DOHH2 (cell line): ENCODE data around the gene ALDH1A3.

Source experiments
- H3F3A ChIP-seq: fragments of 200-600 bp; sonication (generic), shearing (Covaris generic); 2 replicates; pipeline ENCODE4 v1.6.0; 2016; ENCODE audit warnings: antibody characterized with exemption, mild to moderate bottlenecking; ENCODE audit not compliant: control insufficient read depth, insufficient read depth
- H3K27ac ChIP-seq: fragments of 200-600 bp; sonication (generic); 2 replicates; pipeline ENCODE4 v1.5.1; 2014; ENCODE audit warnings: low read depth, mild to moderate bottlenecking, low read length, moderate library complexity
- H3K27me3 ChIP-seq: fragments of 200-600 bp; sonication (generic); 2 replicates; pipeline ENCODE4 v1.6.1; 2014; ENCODE audit warnings: mild to moderate bottlenecking, low read length, mixed read lengths; ENCODE audit not compliant: control insufficient read depth
- H3K36me3 ChIP-seq: fragments of 200-600 bp; sonication (generic); 2 replicates; pipeline ENCODE4 v1.6.1; 2014; ENCODE audit warnings: mild to moderate bottlenecking, low read length, moderate library complexity, mixed read lengths; ENCODE audit not compliant: control insufficient read depth
- H3K4me1 ChIP-seq: fragments of 200-600 bp; sonication (generic); 2 replicates; pipeline ENCODE4 v1.6.1; 2014; ENCODE audit warnings: mild to moderate bottlenecking, low read length, mixed read lengths; ENCODE audit not compliant: control insufficient read depth
- H3K4me2 ChIP-seq: fragments of 200-600 bp; sonication (generic); 2 replicates; pipeline ENCODE4 v1.6.0; 2014; ENCODE audit warnings: mild to moderate bottlenecking, low read length, moderate library complexity
- H3K4me3 ChIP-seq: fragments of 200-600 bp; sonication (generic); 2 replicates; pipeline ENCODE4 v1.5.1; 2014; ENCODE audit warnings: mild to moderate bottlenecking, low read length, mixed read lengths
- H3K79me2 ChIP-seq: fragments of 200-600 bp; sonication (generic); 2 replicates; pipeline ENCODE4 v1.6.1; 2014; ENCODE audit warnings: mild to moderate bottlenecking, low read length, mixed read lengths; ENCODE audit not compliant: control insufficient read depth
- H3K9me2 ChIP-seq: fragments of 200-600 bp; sonication (generic); replicated peaks from 2 replicates; pipeline ENCODE4 v1.6.1; 2014; ENCODE audit warnings: mild to moderate bottlenecking, low read length, mixed read lengths; ENCODE audit not compliant: control insufficient read depth
- H3K9me3 ChIP-seq: fragments of 200-600 bp; sonication (generic); 2 replicates; pipeline ENCODE4 v1.6.1; 2014; ENCODE audit warnings: antibody characterized with exemption, low read length, mixed read lengths; ENCODE audit not compliant: control insufficient read depth, insufficient read depth
- H4K20me1 ChIP-seq: fragments of 200-600 bp; sonication (generic); 2 replicates; pipeline ENCODE4 v1.6.0; 2014; ENCODE audit warnings: low read depth, mild to moderate bottlenecking, antibody characterized with exemption, low read length, moderate library complexity; ENCODE audit not compliant: control insufficient read depth, insufficient read depth
- EZH2phosphoT487 ChIP-seq: fragments of 200-600 bp; sonication (generic); IDR thresholded peaks from 2 replicates; pipeline ENCODE4 v1.6.1; 2017; ENCODE audit warnings: borderline replicate concordance, mild to moderate bottlenecking, antibody characterized with exemption, low read length, moderate library complexity, mixed read lengths
- TF ChIP-seq, protein P1 (sequence below): fragments of 200-600 bp; sonication (generic); IDR thresholded peaks from one replicate; pipeline ENCODE4 v1.5.1; 2014; ENCODE audit warnings: antibody characterized with exemption, mild to moderate bottlenecking, low read depth, low read length; ENCODE audit not compliant: poor library complexity, severe bottlenecking

The ALDH1A3 gene

GRCh38 chr15:100944244-100944895 is 64.7 kb downstream of the ALDH1A3 start:
- no peak overlapping the region for H3K27ac ChIP-seq
- no peaks in the 10 kb centered on the region for H3K9me2 ChIP-seq
- H3F3A ChIP-seq: peaks cover 24% of the 10 kb centered on the region
- H3K79me2 ChIP-seq: peaks cover 98% of the 10 kb centered on the region
- no peak overlapping the region for H3K4me2 ChIP-seq
- no peaks in the 10 kb centered on the region for H3K27me3 ChIP-seq
- no peak overlapping the region for H3K4me3 ChIP-seq
- no peak for TF ChIP-seq EZH2phosphoT487
- TF ChIP-seq, protein P1, sequence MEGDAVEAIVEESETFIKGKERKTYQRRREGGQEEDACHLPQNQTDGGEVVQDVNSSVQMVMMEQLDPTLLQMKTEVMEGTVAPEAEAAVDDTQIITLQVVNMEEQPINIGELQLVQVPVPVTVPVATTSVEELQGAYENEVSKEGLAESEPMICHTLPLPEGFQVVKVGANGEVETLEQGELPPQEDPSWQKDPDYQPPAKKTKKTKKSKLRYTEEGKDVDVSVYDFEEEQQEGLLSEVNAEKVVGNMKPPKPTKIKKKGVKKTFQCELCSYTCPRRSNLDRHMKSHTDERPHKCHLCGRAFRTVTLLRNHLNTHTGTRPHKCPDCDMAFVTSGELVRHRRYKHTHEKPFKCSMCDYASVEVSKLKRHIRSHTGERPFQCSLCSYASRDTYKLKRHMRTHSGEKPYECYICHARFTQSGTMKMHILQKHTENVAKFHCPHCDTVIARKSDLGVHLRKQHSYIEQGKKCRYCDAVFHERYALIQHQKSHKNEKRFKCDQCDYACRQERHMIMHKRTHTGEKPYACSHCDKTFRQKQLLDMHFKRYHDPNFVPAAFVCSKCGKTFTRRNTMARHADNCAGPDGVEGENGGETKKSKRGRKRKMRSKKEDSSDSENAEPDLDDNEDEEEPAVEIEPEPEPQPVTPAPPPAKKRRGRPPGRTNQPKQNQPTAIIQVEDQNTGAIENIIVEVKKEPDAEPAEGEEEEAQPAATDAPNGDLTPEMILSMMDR: no peak
- peaks cover 81% of the 10 kb centered on the region for H3K4me1 ChIP-seq
- peaks cover 94% of the 10 kb centered on the region for H3K36me3 ChIP-seq
- H4K20me1 ChIP-seq: peaks cover 7% of the 10 kb centered on the region; the same call in 1 of the 2 replicates
- no peaks in the 10 kb centered on the region for H3K9me3 ChIP-seq

DNA sequence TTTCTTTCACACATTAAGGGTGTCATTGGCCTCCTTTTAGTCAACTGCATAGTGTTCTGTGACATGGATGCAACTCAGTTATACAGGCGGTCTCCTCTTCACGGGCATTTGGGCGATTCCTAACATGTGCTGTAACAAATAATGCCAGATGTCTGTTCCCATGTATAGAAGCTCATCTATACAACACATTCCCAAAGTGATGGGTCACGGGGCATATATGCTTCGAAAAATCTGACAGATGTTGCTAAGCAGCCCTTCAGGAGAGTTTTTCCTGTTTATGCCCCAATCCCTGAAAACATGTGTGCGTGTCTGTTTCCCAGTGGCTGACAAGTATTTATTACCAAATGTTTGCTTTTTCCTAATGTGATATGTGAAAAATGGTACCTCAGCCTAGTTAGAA is 65.4 kb downstream of the ALDH1A3 start:
- Histone ChIP-seq H4K20me1 (peaks cover 7% of the 10 kb centered on the region; the same call in 1 of the 2 replicates), H3K79me2 (peaks cover 98% of the 10 kb centered on the region), H3K27ac (no peak overlapping the region), H3K36me3 (peaks cover 94% of the 10 kb centered on the region), H3K9me3 (no peaks in the 10 kb centered on the region), H3K4me1 (peaks cover 79% of the 10 kb centered on the region), H3K27me3 (no peaks in the 10 kb centered on the region), H3F3A (peaks cover 29% of the 10 kb centered on the region), H3K4me2 (no peak overlapping the region), H3K9me2 (no peaks in the 10 kb centered on the region), H3K4me3 (no peak overlapping the region)
- TF ChIP-seq EZH2phosphoT487: no peak
- TF ChIP-seq, protein P1: no peak

- H3K4me2 ChIP-seq: no peak overlapping the region
- no peak overlapping the region for H3K27ac ChIP-seq
- no peaks in the 10 kb centered on the region for H3K27me3 ChIP-seq
- TF ChIP-seq, protein P1: no peak
- TF ChIP-seq EZH2phosphoT487: no peak
- peaks cover 84% of the 10 kb centered on the region for H3K36me3 ChIP-seq
- H3K9me2 ChIP-seq: no peaks in the 10 kb centered on the region
- peaks cover 36% of the 10 kb centered on the region for H3F3A ChIP-seq
- H3K9me3 ChIP-seq: no peaks in the 10 kb centered on the region
- H3K79me2 ChIP-seq: peaks cover 98% of the 10 kb centered on the region
- peaks cover 57% of the 10 kb centered on the region for H3K4me1 ChIP-seq
- H4K20me1 ChIP-seq: peaks cover 7% of the 10 kb centered on the region; the same call in 1 of the 2 replicates
- no peak overlapping the region for H3K4me3 ChIP-seq
Measured at GRCh38 chr15:100947760-100948429, 68.3 kb downstream of the ALDH1A3 start.
